NCI-H2107 treated with DMSO at 0.1 percent for 48 hours (cell line): ENCODE measurements around the gene MALRD1.

ENCODE experiments used
- DNase-seq: peaks from one replicate; lab custom pipeline; 2025; ENCODE audit not compliant: unreplicated experiment; lab: John Stamatoyannopoulos, UW

The MALRD1 gene

GRCh38 chr10:19048489-19048888 lies at the start of gene MALRD1:
TSS of gene MALRD1 (plus strand) at chr10:19048801. CDS start at chr10:19048939, 138 bp downstream.
- no peak for DNase-seq

GRCh38 chr10:19003341-19003740 lies 45.3 kb upstream of the MALRD1 start:
- DNase-seq: no peak

- no peak for DNase-seq
Measured at GRCh38 chr10:19012111-19012510, 36.5 kb upstream of the MALRD1 start.

GRCh38 chr10:19014034-19014433 lies 34.6 kb upstream of the MALRD1 start:
- DNase-seq: no peak

GRCh38 chr10:19014498-19014897 lies 34.1 kb upstream of the MALRD1 start:
- DNase-seq: no peak

- no peak for DNase-seq
Measured at GRCh38 chr10:19017116-19017890, 31.3 kb upstream of the MALRD1 start.

GRCh38 chr10:19021162-19021561 lies 27.4 kb upstream of the MALRD1 start:
- no peak for DNase-seq

- DNase-seq: no peak
Measured at GRCh38 chr10:19024611-19025010, 24.0 kb upstream of the MALRD1 start.

GRCh38 chr10:19031763-19032162 lies 16.8 kb upstream of the MALRD1 start:
- no peak for DNase-seq

- DNase-seq: no peak
Measured at GRCh38 chr10:19033741-19034140, 14.9 kb upstream of the MALRD1 start.

GRCh38 chr10:19041171-19041570 lies 7.4 kb upstream of the MALRD1 start:
- DNase-seq: no peak

- DNase-seq: no peak
Measured at GRCh38 chr10:19043431-19043830, 5.2 kb upstream of the MALRD1 start.

GRCh38 chr10:19046679-19047078 lies 1.9 kb upstream of the MALRD1 start:
- DNase-seq: no peak

- DNase-seq: no peak
Measured at GRCh38 chr10:19048891-19049290, 290 bp downstream of the MALRD1 start.

- DNase-seq: no peak
Measured at GRCh38 chr10:19049567-19049966, 966 bp downstream of the MALRD1 start.

- DNase-seq: no peak
Measured at GRCh38 chr10:19054289-19054835, 5.8 kb downstream of the MALRD1 start.

- DNase-seq: no peak
Measured at GRCh38 chr10:19058046-19058445, 9.4 kb downstream of the MALRD1 start.

- DNase-seq: no peak
Measured at GRCh38 chr10:19063986-19064385, 15.4 kb downstream of the MALRD1 start.

- DNase-seq: no peak
Measured at GRCh38 chr10:19071946-19072345, 23.3 kb downstream of the MALRD1 start.

GRCh38 chr10:19077276-19077675 lies 28.7 kb downstream of the MALRD1 start:
- DNase-seq: no peak

GRCh38 chr10:19096501-19097073 lies 48.0 kb downstream of the MALRD1 start:
- no peak for DNase-seq

- no peak for DNase-seq
Measured at GRCh38 chr10:19097151-19097550, 48.5 kb downstream of the MALRD1 start.
